ENCODE results near the gene UPP1. TPM values are rescaled to one million over a fixed set of nuclear protein-coding genes. Genes with fewer than 3 reads are reported as not detected.

Gene UPP1
- total and polyA plus RNA-seq, 10 of the 15 experiments (the other 5 are each of a cell fraction or from before 2014, with no cell fraction given), result 0.93 to 7.9 (median 3.8) TPM

DNA sequence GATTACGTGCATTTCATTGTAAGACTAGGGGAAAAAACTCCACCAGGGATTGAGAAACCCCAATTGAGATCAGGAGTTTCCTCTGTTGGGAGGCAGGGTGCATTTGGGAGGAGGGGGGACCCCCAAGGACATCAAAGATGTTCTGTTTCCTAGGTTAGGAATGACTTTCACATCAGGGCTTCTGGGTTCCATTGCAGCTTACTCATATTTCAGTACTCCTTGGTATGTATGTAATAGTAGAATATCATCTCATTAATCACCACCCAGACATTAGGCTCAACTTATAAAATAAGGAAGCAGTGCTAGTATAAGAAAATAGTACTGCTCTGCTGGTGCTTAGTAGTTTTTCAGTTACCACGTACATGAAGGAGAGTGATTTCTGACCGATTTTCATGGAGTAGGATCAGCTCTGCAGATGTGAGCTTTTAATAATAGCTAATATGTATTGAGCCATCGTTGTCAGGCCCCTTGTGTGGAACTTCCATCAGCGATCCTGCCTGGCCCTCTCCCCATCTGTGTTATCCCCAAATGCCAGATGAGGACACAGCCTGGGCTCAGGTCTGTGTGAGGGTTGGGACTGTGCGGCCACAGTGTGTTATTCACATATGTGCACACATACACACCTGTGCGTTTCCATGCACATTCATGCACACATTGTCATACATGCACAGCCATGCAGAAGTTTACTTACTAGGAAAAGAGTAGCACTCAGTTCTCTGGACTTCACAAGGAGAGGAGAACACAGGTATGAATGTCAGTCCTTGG is 23.5 kb downstream of the UPP1 start:
- CTCF ChIA-PET, result interaction anchor here (0.7 to 11.4 kb wide), 4 partner anchors 27 to 168 kb away, joined by 3 to 210 read pairs (median 62); partner anchors contain the start of gene UPP1

GRCh38 chr7:48113275-48113674 is 24.2 kb downstream of the UPP1 start:
- Histone ChIP-seq H4K20me1 (ENCODE audit: control insufficient read depth, insufficient read depth) (no peaks in the 10 kb centered on the region), H3K27me3 (replicated peaks in 1 of 2; ENCODE audit: control insufficient read depth in 2 of 2, insufficient read depth in 2 of 2, low read length in 1 of 2) (no peaks in the 10 kb centered on the region), H3K4me3 (no peak overlapping the region), H3K9ac (ENCODE audit: control insufficient read depth, insufficient read depth, low read length) (no peak overlapping the region), H3K27ac (ENCODE audit: control insufficient read depth, insufficient read depth) (no peak overlapping the region), H3K9me3 (replicated peaks; ENCODE audit: control insufficient read depth, insufficient read depth, low read length) (no peaks in the 10 kb centered on the region), H3K79me2 (ENCODE audit: control insufficient read depth, insufficient read depth, low read length) (no peaks in the 10 kb centered on the region), H3K36me3 (ENCODE audit: control insufficient read depth in 2 of 2, insufficient read depth in 2 of 2, low read length in 1 of 2) (no peaks in the 10 kb centered on the region), H3K4me2 (ENCODE audit: control insufficient read depth, insufficient read depth) (no peak overlapping the region), H2AFZ (ENCODE audit: control insufficient read depth, low read depth, low read length) (no peak overlapping the region), H3K4me1 (ENCODE audit: control insufficient read depth, insufficient read depth, low read length) (no peaks in the 10 kb centered on the region)
- ChIA-PET RAD21 (ENCODE audit: unreplicated experiment) (interaction anchor here (1.4 kb wide), 1 partner anchor 168 kb away, joined by 5 read pairs; no protein-coding TSS in a partner anchor), CTCF (interaction anchor here (0.7 to 11.4 kb wide), 3 partner anchors 28 to 144 kb away, joined by 3 to 210 read pairs (median 56); partner anchors contain the start of gene UPP1), POLR2A (no interaction called here), SMC1A (ENCODE audit: uncharacterized antibody, unreplicated experiment) (no interaction called here)
- DNase-seq (ENCODE audit: low read depth, low spot score) (no peak), ATAC-seq (no peak), FAIRE-seq (no peak)
- BruUV-seq (replicated peaks), result no TSS peak
- WGBS (ENCODE audit: insufficient coverage, insufficient replicate concordance, low lambda C conversion rate, missing lambda C conversion rate), result 40% methylated on average over 6 of the region's 6 CpGs
- in situ Hi-C loops (cut with MboI), result loop anchor here (5.0 kb wide), 1 partner anchor 171 kb away; no protein-coding TSS in a partner anchor
- intact Hi-C loops (cut with micrococcal nuclease; ENCODE audit: unreplicated experiment), result no loop called here
- no peak for TF ChIP-seq MYC (IDR thresholded peaks at IDR 0.05; ENCODE audit: insufficient read depth, insufficient read length, insufficient replicate concordance, low read length, severe bottlenecking)
- no peak for TF ChIP-seq CREM (IDR thresholded peaks at IDR 0.05; ENCODE audit: low read depth)
- TF ChIP-seq EGR1 (IDR thresholded peaks at IDR 0.05; ENCODE audit: borderline replicate concordance in 1 of 2, low read depth in 2 of 2, low read length in 2 of 2), result no peak
- TF ChIP-seq, protein P1, sequence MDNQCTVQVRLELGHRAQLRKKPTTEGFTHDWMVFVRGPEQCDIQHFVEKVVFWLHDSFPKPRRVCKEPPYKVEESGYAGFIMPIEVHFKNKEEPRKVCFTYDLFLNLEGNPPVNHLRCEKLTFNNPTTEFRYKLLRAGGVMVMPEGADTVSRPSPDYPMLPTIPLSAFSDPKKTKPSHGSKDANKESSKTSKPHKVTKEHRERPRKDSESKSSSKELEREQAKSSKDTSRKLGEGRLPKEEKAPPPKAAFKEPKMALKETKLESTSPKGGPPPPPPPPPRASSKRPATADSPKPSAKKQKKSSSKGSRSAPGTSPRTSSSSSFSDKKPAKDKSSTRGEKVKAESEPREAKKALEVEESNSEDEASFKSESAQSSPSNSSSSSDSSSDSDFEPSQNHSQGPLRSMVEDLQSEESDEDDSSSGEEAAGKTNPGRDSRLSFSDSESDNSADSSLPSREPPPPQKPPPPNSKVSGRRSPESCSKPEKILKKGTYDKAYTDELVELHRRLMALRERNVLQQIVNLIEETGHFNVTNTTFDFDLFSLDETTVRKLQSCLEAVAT (IDR thresholded peaks at IDR 0.05), result no peak
- TF ChIP-seq EP300 (IDR thresholded peaks at IDR 0.05; ENCODE audit: borderline replicate concordance in 1 of 2, control insufficient read depth in 1 of 2, low read depth in 2 of 2, low read length in 2 of 2), result no peak
- TF ChIP-seq PAX5 (IDR thresholded peaks at IDR 0.05; ENCODE audit: borderline replicate concordance, low read depth, low read length), result no peak
- no peak for TF ChIP-seq STAT3 (IDR thresholded peaks at IDR 0.05; ENCODE audit: low read depth, low read length)

More for the DNA sequence above, 23.5 kb downstream of the UPP1 start:
- in situ Hi-C loops (cut with MboI), result loop anchor here (5.0 kb wide), 1 partner anchor 170 kb away; no protein-coding TSS in a partner anchor
- TF ChIP-seq MEF2B (IDR thresholded peaks at IDR 0.05; ENCODE audit: partially characterized antibody, poor library complexity, severe bottlenecking), result no peak
- TF ChIP-seq SUZ12 (IDR thresholded peaks at IDR 0.05; ENCODE audit: unreplicated experiment), result no peak
- no peak for TF ChIP-seq EP300 (IDR thresholded peaks at IDR 0.05; ENCODE audit: borderline replicate concordance in 1 of 2, control insufficient read depth in 1 of 2, low read depth in 2 of 2, low read length in 2 of 2)
- TF ChIP-seq, protein P2, sequence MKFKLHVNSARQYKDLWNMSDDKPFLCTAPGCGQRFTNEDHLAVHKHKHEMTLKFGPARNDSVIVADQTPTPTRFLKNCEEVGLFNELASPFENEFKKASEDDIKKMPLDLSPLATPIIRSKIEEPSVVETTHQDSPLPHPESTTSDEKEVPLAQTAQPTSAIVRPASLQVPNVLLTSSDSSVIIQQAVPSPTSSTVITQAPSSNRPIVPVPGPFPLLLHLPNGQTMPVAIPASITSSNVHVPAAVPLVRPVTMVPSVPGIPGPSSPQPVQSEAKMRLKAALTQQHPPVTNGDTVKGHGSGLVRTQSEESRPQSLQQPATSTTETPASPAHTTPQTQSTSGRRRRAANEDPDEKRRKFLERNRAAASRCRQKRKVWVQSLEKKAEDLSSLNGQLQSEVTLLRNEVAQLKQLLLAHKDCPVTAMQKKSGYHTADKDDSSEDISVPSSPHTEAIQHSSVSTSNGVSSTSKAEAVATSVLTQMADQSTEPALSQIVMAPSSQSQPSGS (IDR thresholded peaks at IDR 0.05; ENCODE audit: low read length), result no peak
- H3K27ac ChIP-seq (ENCODE audit: control insufficient read depth, insufficient read depth), result no peak overlapping the region
- no peak overlapping the region for H3K4me2 ChIP-seq (ENCODE audit: control insufficient read depth, insufficient read depth)
- FAIRE-seq (no peak), DNase-seq (ENCODE audit: low read depth, low spot score) (no peak), ATAC-seq (no peak)
- H3K4me1 ChIP-seq (ENCODE audit: control insufficient read depth, insufficient read depth, low read length), result no peaks in the 10 kb centered on the region
- POLR2A ChIA-PET, result no interaction called here
- H3K27me3 ChIP-seq (replicated peaks in 1 of 2; ENCODE audit: control insufficient read depth in 2 of 2, insufficient read depth in 2 of 2, low read length in 1 of 2), result no peaks in the 10 kb centered on the region
- RAD21 ChIA-PET (ENCODE audit: unreplicated experiment), result interaction anchor here (0.6 to 1.4 kb wide), 2 partner anchors 121 to 167 kb away, joined by 3 to 5 read pairs; no protein-coding TSS in a partner anchor
- 29% methylated on average over 7 of the region's 7 CpGs for WGBS (ENCODE audit: insufficient coverage, insufficient replicate concordance, low lambda C conversion rate, missing lambda C conversion rate)
- no peaks in the 10 kb centered on the region for H3K36me3 ChIP-seq (ENCODE audit: control insufficient read depth in 2 of 2, insufficient read depth in 2 of 2, low read length in 1 of 2)
- BruUV-seq (replicated peaks), result no TSS peak
- no peaks in the 10 kb centered on the region for H3K9me3 ChIP-seq (replicated peaks; ENCODE audit: control insufficient read depth, insufficient read depth, low read length)
- H3K4me3 ChIP-seq, result no peak overlapping the region
- H4K20me1 ChIP-seq (ENCODE audit: control insufficient read depth, insufficient read depth), result no peaks in the 10 kb centered on the region
- intact Hi-C loops (cut with micrococcal nuclease; ENCODE audit: unreplicated experiment), result no loop called here
- no peak overlapping the region for H2AFZ ChIP-seq (ENCODE audit: control insufficient read depth, low read depth, low read length)
- SMC1A ChIA-PET (ENCODE audit: uncharacterized antibody, unreplicated experiment), result no interaction called here
- no peaks in the 10 kb centered on the region for H3K79me2 ChIP-seq (ENCODE audit: control insufficient read depth, insufficient read depth, low read length)
- no peak overlapping the region for H3K9ac ChIP-seq (ENCODE audit: control insufficient read depth, insufficient read depth, low read length)
